Astrocyte of the cerebellum (primary cell): ENCODE results near the gene MAPT.
"Not testable (repeated sequence)": the region's sequence is repeated elsewhere in the genome, so short reads cannot be mapped to it uniquely, and the experiment has no call there.

Experiments used
- DNase-seq: peaks from one replicate; pipeline ENCODE4 v3.0.0-alpha.2; 2011; ENCODE audit warnings: low read depth
- H3K4me3 ChIP-seq: 2 replicates; pipeline ENCODE4 v1.5.1; 2011; ENCODE audit warnings: mild to moderate bottlenecking, low read depth, low read length, moderate library complexity
- in situ Hi-C: cut with HindIII; loops from 2 replicates; pipeline ENCODE4 v1.10.0; 2017; ENCODE audit warnings: low sequenced_read_pairs
- TF ChIP-seq, protein P1 (sequence below): IDR thresholded peaks from 2 replicates; pipeline ENCODE4 v1.5.1; 2012; ENCODE audit warnings: low read length, low read depth, moderate library complexity, mild to moderate bottlenecking; ENCODE audit errors: missing control alignments

Gene MAPT

DNA sequence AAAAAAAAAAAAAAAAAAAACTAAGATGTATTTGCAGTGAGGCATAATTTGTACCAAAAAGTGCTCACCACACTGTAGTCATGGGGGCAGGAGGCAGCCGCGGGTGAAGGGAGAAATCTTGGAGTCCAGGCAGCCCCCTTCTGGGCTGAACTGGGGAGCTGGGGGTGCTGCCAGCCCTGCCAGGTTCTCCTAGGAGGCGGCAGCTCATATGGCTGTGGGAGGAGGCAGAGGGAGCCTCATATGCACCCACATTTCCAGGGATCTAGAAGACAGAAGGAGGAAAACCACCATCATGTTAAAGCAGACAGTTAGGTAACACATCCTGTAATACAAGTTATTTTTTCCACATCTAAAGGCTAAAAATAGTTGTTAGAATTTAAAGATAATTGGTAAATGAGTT is 16.3 kb downstream of the MAPT start:
- H3K4me3 ChIP-seq = no peak overlapping the region
- in situ Hi-C loops = no loop called here
- TF ChIP-seq, protein P1, sequence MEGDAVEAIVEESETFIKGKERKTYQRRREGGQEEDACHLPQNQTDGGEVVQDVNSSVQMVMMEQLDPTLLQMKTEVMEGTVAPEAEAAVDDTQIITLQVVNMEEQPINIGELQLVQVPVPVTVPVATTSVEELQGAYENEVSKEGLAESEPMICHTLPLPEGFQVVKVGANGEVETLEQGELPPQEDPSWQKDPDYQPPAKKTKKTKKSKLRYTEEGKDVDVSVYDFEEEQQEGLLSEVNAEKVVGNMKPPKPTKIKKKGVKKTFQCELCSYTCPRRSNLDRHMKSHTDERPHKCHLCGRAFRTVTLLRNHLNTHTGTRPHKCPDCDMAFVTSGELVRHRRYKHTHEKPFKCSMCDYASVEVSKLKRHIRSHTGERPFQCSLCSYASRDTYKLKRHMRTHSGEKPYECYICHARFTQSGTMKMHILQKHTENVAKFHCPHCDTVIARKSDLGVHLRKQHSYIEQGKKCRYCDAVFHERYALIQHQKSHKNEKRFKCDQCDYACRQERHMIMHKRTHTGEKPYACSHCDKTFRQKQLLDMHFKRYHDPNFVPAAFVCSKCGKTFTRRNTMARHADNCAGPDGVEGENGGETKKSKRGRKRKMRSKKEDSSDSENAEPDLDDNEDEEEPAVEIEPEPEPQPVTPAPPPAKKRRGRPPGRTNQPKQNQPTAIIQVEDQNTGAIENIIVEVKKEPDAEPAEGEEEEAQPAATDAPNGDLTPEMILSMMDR = no peak
- no peak for DNase-seq

DNA sequence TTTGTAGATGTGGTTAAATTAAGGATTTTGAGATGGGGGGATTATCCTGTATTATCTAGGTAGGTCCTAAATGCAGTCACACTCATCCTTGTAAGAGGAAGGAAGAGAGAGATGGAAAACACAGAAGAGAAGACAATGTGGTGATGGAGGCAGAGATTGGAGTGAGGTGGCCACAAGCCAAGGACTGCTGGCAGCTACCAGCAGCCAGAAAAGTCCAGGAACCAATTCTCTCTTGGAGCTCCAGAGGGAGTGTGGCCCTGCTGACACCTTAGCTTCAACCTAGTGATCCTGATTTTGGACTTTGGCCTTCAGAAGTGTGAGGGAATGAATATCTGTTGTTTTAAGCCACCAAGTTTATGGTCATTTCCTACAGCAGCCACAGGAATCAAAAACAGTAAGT is 18.0 kb downstream of the MAPT start:
- DNase-seq = no peak
- no peak overlapping the region for H3K4me3 ChIP-seq
- TF ChIP-seq, protein P1 = no peak
- in situ Hi-C loops = no loop called here

DNA sequence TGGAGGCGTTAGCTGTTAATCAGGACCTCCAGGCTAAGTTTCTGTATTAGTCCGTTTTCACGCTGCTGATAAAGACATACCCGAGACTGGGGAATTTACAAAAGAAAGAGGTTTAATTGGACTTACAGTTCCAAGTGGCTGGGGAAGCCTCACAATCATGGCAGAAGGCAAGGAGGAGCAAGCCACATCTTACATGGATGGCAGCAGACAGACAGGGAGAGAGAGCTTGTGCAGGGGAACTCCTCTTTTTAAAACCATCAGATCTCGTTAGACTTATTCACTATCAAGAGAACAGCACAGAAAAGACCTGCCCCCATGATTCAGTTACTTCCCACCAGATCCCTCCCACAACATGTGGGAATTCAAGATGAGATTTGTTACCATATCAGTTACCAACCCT is 18.7 kb downstream of the MAPT start:
- in situ Hi-C loops = not testable (repeated sequence)

DNA sequence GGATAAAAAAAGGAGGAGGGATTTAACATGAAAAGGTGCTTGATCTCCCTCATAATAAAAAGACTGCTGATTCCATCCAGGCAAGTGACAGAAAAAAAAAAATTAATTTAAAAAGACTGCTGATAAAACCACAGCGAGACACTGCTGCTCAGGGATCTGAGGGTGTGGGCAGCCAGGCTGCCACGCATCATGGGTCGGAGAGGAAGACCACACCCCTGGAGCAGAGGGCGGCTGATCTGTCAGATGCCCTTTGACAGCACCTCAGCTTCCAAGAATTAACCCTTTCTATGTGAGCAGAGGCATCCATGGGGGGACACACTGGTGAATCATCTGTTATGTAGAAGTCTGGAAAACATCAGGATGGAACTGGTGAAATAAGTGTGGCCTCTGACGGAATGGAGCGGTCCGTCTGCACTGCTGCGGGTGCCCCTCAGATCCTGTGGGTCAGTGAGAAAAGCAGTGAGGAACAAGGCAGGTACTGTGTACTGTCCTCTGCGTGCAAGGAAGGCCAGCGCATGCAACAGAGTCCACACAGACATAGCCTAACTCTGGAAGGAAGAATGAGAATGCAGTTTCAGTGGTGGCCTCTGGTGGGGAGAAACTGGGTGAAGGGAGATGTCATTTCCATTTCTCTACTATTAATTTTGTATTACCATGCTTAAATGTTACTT is 19.8 kb downstream of the MAPT start:
- no peak for DNase-seq
- in situ Hi-C loops = no loop called here

More for the DNA sequence above, 18.7 kb downstream of the MAPT start:
- H3K4me3 ChIP-seq, DNase-seq: not testable (repeated sequence)

DNA sequence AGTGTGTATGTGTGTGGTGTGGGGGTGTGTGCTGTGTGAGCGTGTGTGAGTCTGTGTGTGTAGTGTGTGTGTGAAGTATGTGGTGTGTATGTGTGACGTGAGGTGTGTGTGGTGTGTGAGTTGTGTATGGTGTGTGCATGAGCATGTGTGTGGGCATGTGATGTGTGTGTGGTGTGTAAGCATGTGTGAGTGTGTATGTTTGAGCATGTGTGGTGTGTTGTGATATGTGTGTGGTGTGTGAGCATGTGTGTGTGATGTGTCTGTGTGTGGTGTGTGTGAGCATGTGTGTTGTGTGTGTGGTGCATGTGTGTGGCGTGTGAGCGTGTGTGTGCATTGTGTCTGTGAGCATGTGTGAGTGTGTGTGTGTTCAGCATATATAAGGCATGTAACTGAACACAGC is 20.9 kb downstream of the MAPT start:
- H3K4me3 ChIP-seq = no peak overlapping the region
- DNase-seq = no peak
- in situ Hi-C loops = no loop called here
- TF ChIP-seq, protein P1 = no peak

More for the DNA sequence above, 19.8 kb downstream of the MAPT start:
- no peak overlapping the region for H3K4me3 ChIP-seq
- TF ChIP-seq, protein P1 = no peak

DNA sequence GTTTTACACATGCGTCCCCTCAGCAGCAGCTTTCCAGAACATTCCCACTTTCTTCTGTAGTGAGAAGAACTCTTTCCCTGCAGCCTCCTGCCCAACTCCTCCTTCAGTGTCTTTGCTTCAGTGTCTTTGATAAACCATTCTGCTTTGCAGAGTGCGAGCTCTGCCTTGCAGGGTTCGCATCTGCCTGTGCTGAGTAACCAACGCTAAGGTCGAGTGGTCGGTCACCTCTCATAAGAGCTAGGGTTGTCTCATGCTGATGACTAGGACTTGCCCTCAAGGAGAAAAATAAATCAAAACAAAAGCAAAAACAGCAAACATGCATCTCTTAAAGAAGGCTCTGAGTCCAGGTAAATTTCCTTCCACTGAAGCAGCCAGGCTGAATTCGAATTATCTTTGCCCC is 22.7 kb downstream of the MAPT start:
- TF ChIP-seq, protein P1 = no peak
- in situ Hi-C loops = no loop called here
- DNase-seq = no peak
- no peak overlapping the region for H3K4me3 ChIP-seq

DNA sequence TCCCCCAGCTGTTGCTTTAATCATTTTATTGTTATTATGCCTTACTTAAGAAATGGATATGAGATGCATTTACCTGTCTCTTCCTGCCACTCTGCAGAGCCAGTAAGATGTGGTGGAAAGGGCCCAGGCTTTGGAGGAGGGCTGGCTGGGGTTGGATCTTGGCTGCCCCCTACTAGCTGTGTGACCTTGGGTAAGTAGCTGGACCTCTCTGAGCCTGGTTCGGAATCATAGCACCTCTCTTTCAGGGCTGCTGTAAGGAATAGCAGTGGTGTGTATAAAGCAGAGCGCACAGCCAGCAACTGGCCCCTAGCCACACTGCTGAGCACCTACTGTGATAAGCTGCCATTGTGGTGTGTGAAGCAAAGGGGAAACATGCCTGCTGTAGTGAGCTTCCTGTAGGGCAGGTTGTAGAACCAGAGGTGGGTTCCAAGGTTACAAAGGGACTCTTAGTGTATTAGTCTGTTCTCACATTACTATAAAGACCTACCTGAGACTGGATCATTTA is 23.9 kb downstream of the MAPT start:
- DNase-seq = no peak
- TF ChIP-seq, protein P1 = no peak
- in situ Hi-C loops = no loop called here
- no peak overlapping the region for H3K4me3 ChIP-seq
